Ishikawa (cell line): ENCODE data around the gene E2F1.

Source experiments
- CEBPB ChIP-seq: IDR thresholded peaks from 2 replicates; pipeline ENCODE4 v1.6.1; 2012
- CREB1 ChIP-seq: IDR thresholded peaks from 2 replicates; pipeline ENCODE4 v1.6.1; 2012; ENCODE audit warnings: low read depth
- EGR1 ChIP-seq: IDR thresholded peaks from 2 replicates; pipeline ENCODE4 v1.6.1; 2012
- EP300 ChIP-seq: IDR thresholded peaks from 2 replicates; pipeline ENCODE4 v1.6.1; 2012; ENCODE audit warnings: borderline replicate concordance
- FOXM1 ChIP-seq: IDR thresholded peaks from 2 replicates; pipeline ENCODE4 v1.6.1; 2012; ENCODE audit warnings: low read depth, borderline replicate concordance
- RAD21 ChIP-seq: IDR thresholded peaks from 2 replicates; pipeline ENCODE4 v1.6.1; 2012; ENCODE audit warnings: low read depth
- TAF1 ChIP-seq: IDR thresholded peaks from 2 replicates; pipeline ENCODE4 v1.6.1; 2012; ENCODE audit warnings: low read depth, mild to moderate bottlenecking
- TCF12 ChIP-seq: IDR thresholded peaks from 2 replicates; pipeline ENCODE4 v1.6.1; 2012; ENCODE audit warnings: low read depth
- TEAD4 ChIP-seq: IDR thresholded peaks from 2 replicates; pipeline ENCODE4 v1.6.1; 2012
- YY1 ChIP-seq: IDR thresholded peaks from 2 replicates; pipeline ENCODE4 v1.6.1; 2012; ENCODE audit warnings: low read depth
- ZBTB7A ChIP-seq: IDR thresholded peaks from 2 replicates; pipeline ENCODE4 v1.6.1; 2012; ENCODE audit warnings: low read depth
- TF ChIP-seq, protein P1 (sequence below): IDR thresholded peaks from 2 replicates; pipeline ENCODE4 v1.6.1; 2012
- TF ChIP-seq, protein P2 (sequence below): IDR thresholded peaks from 2 replicates; pipeline ENCODE4 v1.6.1; 2012; ENCODE audit warnings: low read depth, mild to moderate bottlenecking

DNA sequence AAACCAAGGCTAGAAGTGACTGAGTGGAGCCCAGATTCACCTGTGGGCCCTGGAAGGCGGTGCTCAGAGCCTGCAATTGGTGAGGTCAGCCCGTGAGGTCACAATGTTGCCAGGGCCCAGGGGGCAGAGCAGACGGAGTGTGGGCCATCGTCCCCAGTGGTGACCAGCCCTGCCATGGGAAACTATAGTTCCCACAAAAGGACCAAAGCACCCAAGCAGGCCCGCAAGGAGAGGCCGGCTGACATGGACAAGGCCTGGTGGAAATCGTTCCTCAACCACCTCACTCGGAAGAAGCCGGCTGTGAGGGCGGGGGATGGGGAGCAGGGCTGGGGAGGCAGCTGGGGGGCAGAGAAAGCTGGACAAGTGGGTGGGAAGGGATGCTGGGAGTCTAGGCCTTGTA is 24.0 kb downstream of the E2F1 start, which contains the start of gene C20orf144:
- TF ChIP-seq, protein P1, sequence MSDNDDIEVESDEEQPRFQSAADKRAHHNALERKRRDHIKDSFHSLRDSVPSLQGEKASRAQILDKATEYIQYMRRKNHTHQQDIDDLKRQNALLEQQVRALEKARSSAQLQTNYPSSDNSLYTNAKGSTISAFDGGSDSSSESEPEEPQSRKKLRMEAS, result no peak
- TF ChIP-seq TEAD4 (no peak), RAD21 (no peak), YY1 (no peak), EGR1 (no peak), CREB1 (no peak), CEBPB (no peak), FOXM1 (no peak), EP300 (no peak), TCF12 (no peak), TAF1 (no peak), ZBTB7A (no peak)
- TF ChIP-seq, protein P2, sequence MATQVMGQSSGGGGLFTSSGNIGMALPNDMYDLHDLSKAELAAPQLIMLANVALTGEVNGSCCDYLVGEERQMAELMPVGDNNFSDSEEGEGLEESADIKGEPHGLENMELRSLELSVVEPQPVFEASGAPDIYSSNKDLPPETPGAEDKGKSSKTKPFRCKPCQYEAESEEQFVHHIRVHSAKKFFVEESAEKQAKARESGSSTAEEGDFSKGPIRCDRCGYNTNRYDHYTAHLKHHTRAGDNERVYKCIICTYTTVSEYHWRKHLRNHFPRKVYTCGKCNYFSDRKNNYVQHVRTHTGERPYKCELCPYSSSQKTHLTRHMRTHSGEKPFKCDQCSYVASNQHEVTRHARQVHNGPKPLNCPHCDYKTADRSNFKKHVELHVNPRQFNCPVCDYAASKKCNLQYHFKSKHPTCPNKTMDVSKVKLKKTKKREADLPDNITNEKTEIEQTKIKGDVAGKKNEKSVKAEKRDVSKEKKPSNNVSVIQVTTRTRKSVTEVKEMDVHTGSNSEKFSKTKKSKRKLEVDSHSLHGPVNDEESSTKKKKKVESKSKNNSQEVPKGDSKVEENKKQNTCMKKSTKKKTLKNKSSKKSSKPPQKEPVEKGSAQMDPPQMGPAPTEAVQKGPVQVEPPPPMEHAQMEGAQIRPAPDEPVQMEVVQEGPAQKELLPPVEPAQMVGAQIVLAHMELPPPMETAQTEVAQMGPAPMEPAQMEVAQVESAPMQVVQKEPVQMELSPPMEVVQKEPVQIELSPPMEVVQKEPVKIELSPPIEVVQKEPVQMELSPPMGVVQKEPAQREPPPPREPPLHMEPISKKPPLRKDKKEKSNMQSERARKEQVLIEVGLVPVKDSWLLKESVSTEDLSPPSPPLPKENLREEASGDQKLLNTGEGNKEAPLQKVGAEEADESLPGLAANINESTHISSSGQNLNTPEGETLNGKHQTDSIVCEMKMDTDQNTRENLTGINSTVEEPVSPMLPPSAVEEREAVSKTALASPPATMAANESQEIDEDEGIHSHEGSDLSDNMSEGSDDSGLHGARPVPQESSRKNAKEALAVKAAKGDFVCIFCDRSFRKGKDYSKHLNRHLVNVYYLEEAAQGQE, result no peak
